ENCODE measurements around the gene MYOG. TPM values are rescaled to one million over a fixed set of nuclear protein-coding genes. Genes with fewer than 3 reads are reported as not detected.

Gene MYOG
- total and polyA plus RNA-seq, 2 of the 4 experiments (the other 2 are of a cell fraction) = not detected

DNA sequence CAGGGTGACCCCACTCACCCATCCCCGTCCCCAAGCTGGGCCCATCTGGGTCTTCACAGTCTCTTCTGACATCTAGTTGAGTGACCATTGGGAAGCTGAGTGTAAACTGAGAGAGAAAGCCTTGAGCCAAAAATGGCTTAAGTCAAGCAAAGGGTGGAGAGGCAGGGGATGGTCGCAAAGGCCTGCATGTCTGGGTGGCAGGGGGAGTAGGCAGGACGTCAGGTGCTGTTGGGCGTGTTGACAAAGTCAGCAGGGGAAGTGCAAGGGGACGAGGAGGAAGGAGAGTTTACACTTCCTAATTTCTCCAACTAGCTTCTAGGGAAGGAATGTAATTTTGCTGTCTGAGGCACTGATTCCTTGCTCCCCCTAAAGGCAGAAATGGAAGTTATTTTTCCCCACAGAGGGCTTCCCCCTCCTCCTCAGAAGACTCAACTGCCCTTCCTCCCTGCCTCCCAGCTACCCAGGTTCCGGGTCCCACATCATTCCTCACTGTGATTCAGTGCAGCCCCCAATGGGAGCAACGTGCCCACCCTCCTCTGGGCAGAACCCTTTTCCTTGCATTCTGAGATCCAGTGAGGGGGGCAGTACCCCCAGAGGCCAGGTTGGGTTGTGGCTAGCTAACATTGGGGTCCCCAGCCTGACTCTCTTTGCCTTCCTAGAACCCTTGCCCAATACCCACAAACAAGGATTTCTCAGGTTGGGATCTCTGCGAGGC is 40.5 kb upstream of the MYOG start:
- no peak overlapping the region; the same call in 1 of the 2 replicates for H3K4me2 ChIP-seq (ENCODE audit: low read depth, low read length)
- no peaks in the 10 kb centered on the region for H3K9me3 ChIP-seq (ENCODE audit: control insufficient read depth, insufficient read depth, low read length)
- no peak overlapping the region for H3K4me3 ChIP-seq (ENCODE audit: insufficient read depth, low read depth, low read length)
- no peak overlapping the region for H2AFZ ChIP-seq (replicated peaks; ENCODE audit: low read length, poor library complexity)
- no peak overlapping the region for H4K8ac ChIP-seq (ENCODE audit: low read depth in 2 of 2, low read length in 2 of 2)
- in situ Hi-C loops (cut with MboI; ENCODE audit: low sequenced_read_pairs) = no loop called here
- no peak overlapping the region for H3K14ac ChIP-seq (replicated peaks; ENCODE audit: low read depth, low read length)
- H3K9me1 ChIP-seq (ENCODE audit: insufficient read depth, low read length) = no peaks in the 10 kb centered on the region
- no CpG with 5 or more reads among the region's 8 CpGs for WGBS, 2 experiments (ENCODE audit: extremely low coverage in 2 of 2, insufficient read length in 1 of 2)
- DNase-seq (peak; percentile 22), ATAC-seq (ENCODE audit: low read depth) (peak; percentile 51)
- dilution Hi-C loops (cut with HindIII; ENCODE audit: low sequenced_read_pairs, unreplicated experiment) = no loop called here
- no peak overlapping the region for H3K56ac ChIP-seq (ENCODE audit: extremely low read depth, insufficient read depth, low read length)
- no peak overlapping the region for H3K9ac ChIP-seq (ENCODE audit: low read depth, low read length)
- no peak overlapping the region for H4K91ac ChIP-seq (ENCODE audit: insufficient read depth, low read depth, low read length)
- H3K36me3 ChIP-seq (ENCODE audit: control insufficient read depth, insufficient read depth, low read length) = no peaks in the 10 kb centered on the region
- ChIA-PET CTCF (interaction anchor here (1.3 to 3.0 kb wide), 3 partner anchors 11 to 91 kb away, joined by 3 to 8 read pairs (median 4); no protein-coding TSS in a partner anchor), POLR2A (ENCODE audit: unreplicated experiment) (no interaction called here)
- no peak overlapping the region; the same call in 1 of the 2 replicates for H3K4ac ChIP-seq (ENCODE audit: low read depth, low read length)
- H3K23ac ChIP-seq (ENCODE audit: low read depth, low read length) = no peak overlapping the region
- no peak overlapping the region for H2BK15ac ChIP-seq (ENCODE audit: low read depth, low read length)
- H4K20me1 ChIP-seq (ENCODE audit: insufficient read depth, low read length) = no peaks in the 10 kb centered on the region; the same call in 1 of the 2 replicates
- H4K5ac ChIP-seq (ENCODE audit: low read depth, low read length) = no peak overlapping the region
- H3K4me1 ChIP-seq (ENCODE audit: control insufficient read depth, insufficient read depth, low read length) = peaks cover 3% of the 10 kb centered on the region; the same call in 1 of the 2 replicates
- BruUV-seq (replicated peaks) = no TSS peak
- H3K27me3 ChIP-seq (ENCODE audit: control insufficient read depth, insufficient read depth, low read length) = peaks cover 52% of the 10 kb centered on the region
- no peaks in the 10 kb centered on the region for H3K79me1 ChIP-seq (ENCODE audit: low read depth in 1 of 2, low read length in 2 of 2)
- H2BK120ac ChIP-seq (ENCODE audit: low read depth, low read length) = no peak overlapping the region
- peak; percentile 23; the same call in 1 of the 2 replicates for TF ChIP-seq RAD21 (IDR thresholded peaks at IDR 0.05; ENCODE audit: low read length)
- TF ChIP-seq, protein P1, sequence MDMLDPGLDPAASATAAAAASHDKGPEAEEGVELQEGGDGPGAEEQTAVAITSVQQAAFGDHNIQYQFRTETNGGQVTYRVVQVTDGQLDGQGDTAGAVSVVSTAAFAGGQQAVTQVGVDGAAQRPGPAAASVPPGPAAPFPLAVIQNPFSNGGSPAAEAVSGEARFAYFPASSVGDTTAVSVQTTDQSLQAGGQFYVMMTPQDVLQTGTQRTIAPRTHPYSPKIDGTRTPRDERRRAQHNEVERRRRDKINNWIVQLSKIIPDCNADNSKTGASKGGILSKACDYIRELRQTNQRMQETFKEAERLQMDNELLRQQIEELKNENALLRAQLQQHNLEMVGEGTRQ (IDR thresholded peaks at IDR 0.05; ENCODE audit: low read depth, low read length) = no peak
- TF ChIP-seq CTCF (conservative IDR thresholded peaks at IDR 0.05; ENCODE audit: low read depth, low read length) = peak; percentile 55
- TF ChIP-seq CHD1 (IDR thresholded peaks at IDR 0.05; ENCODE audit: low read depth, low read length) = no peak
- no peak for TF ChIP-seq NFE2L2 (IDR thresholded peaks at IDR 0.05; ENCODE audit: low read depth, low read length)
- no peak for TF ChIP-seq MAFK (IDR thresholded peaks at IDR 0.05; ENCODE audit: low read depth, low read length)
- TF ChIP-seq, protein P2, sequence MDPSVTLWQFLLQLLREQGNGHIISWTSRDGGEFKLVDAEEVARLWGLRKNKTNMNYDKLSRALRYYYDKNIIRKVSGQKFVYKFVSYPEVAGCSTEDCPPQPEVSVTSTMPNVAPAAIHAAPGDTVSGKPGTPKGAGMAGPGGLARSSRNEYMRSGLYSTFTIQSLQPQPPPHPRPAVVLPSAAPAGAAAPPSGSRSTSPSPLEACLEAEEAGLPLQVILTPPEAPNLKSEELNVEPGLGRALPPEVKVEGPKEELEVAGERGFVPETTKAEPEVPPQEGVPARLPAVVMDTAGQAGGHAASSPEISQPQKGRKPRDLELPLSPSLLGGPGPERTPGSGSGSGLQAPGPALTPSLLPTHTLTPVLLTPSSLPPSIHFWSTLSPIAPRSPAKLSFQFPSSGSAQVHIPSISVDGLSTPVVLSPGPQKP (IDR thresholded peaks at IDR 0.05; ENCODE audit: borderline replicate concordance, low read depth, low read length) = no peak
- TF ChIP-seq RFX5 (IDR thresholded peaks at IDR 0.05; ENCODE audit: low read depth, low read length) = no peak
- TF ChIP-seq MAZ (IDR thresholded peaks at IDR 0.05; ENCODE audit: borderline replicate concordance, low read depth, low read length) = no peak
- TF ChIP-seq BHLHE40 (IDR thresholded peaks at IDR 0.05; ENCODE audit: low read depth, low read length) = no peak
- no peak for TF ChIP-seq MXI1 (IDR thresholded peaks at IDR 0.05; ENCODE audit: borderline replicate concordance, low read depth, low read length)
- no peak for TF ChIP-seq RCOR1 (IDR thresholded peaks at IDR 0.05; ENCODE audit: insufficient replicate concordance, low read length)
- 0 out of 2 replicates have a peak, but pooled peaks have one; percentile 21 for TF ChIP-seq SMC3 (IDR thresholded peaks at IDR 0.05; ENCODE audit: low read depth, low read length)
- no peak overlapping the region for H2BK5ac ChIP-seq (ENCODE audit: low read depth, low read length, poor library complexity, severe bottlenecking)
- no peak overlapping the region for H2AK9ac ChIP-seq (replicated peaks; ENCODE audit: low read depth, low read length, poor library complexity)
- no peak overlapping the region for H2AK5ac ChIP-seq (ENCODE audit: low read depth, low read length)
- no peak overlapping the region for H2BK20ac ChIP-seq (ENCODE audit: low read depth, low read length)
- no peak overlapping the region for H3K27ac ChIP-seq (ENCODE audit: insufficient read depth, low read length)
- intact Hi-C loops (cut with micrococcal nuclease) = no loop called here
- no peak overlapping the region for H3K18ac ChIP-seq (ENCODE audit: low read depth, low read length)

All from IMR-90 (cell line).